T-helper 1 cell treated with Interleukin-12 subunit alpha and Interleukin-12 subunit beta and Interleukin-4 antibody, amounts not matched to agents 30 μg/mL and 1 μg/mL, for 36 hours (primary cell): Measurements from ENCODE around the gene NEDD4L.

Source experiments
- H3K27ac Mint-ChIP-seq: one replicate; pipeline ENCODE4 v1.8.0; 2021; ENCODE audit warnings: mild to moderate bottlenecking, mixed read lengths
- H3K27me3 Mint-ChIP-seq: one replicate; pipeline ENCODE4 v1.8.0; 2021; ENCODE audit warnings: low read depth, mixed read lengths
- H3K36me3 Mint-ChIP-seq: one replicate; pipeline ENCODE4 v1.8.0; 2021; ENCODE audit warnings: low read depth, mixed read lengths
- H3K4me1 Mint-ChIP-seq: one replicate; pipeline ENCODE4 v1.8.0; 2021; ENCODE audit warnings: low read depth, mixed read lengths
- H3K4me3 Mint-ChIP-seq: one replicate; pipeline ENCODE4 v1.8.0; 2021; ENCODE audit warnings: mild to moderate bottlenecking, moderate library complexity, mixed read lengths
- H3K9me3 Mint-ChIP-seq: one replicate; pipeline ENCODE4 v1.8.0; 2021; ENCODE audit warnings: mixed read lengths

The NEDD4L gene

DNA sequence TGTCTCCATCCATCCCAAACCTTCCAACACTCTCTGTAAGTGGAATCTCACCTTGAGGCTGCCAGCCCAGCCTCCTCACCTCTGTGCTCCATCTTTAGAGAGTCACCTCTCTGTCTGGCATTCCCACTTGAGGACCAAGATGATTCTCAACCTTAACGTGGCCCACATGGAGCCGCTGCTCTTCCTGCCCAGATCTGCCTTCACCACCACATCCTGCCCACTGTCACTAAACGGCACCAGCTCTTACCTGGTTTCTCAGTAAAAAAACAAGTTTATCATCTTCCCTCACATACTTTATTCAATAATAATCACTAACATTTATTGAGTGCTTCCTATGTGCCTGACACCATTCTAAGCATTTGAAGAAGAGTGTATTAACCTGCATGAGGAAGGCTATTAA lies 80.4 kb downstream of the NEDD4L start:
- Mint-ChIP-seq H3K9me3 (no peaks in the 10 kb centered on the region), H3K4me3 (no peak overlapping the region), H3K36me3 (no peaks in the 10 kb centered on the region), H3K4me1 (peaks cover 4% of the 10 kb centered on the region), H3K27me3 (peaks cover 4% of the 10 kb centered on the region), H3K27ac (no peak overlapping the region)

DNA sequence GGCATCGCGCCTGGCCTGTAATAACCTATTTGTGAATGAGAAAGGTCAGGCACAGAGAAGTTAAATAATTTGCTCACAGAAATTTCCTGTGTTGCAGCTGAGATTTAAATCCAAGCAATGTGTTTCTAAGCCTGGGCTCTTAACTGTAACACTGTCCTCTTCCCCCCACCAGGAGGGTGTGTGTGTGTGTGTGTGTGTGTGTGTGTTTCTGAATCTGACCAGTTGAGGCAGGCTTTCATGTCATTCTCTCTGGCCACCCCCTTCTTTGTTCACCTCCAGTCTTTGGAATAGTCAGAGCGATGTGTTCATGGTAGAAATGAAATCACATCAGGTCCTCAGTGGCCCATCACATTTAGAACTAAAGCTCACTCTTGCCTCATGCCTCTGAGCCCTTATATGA lies 81.2 kb downstream of the NEDD4L start:
- Mint-ChIP-seq H3K27me3 (peaks cover 4% of the 10 kb centered on the region), H3K4me3 (no peak overlapping the region), H3K9me3 (no peaks in the 10 kb centered on the region), H3K4me1 (peaks cover 4% of the 10 kb centered on the region), H3K27ac (no peak overlapping the region), H3K36me3 (no peaks in the 10 kb centered on the region)

DNA sequence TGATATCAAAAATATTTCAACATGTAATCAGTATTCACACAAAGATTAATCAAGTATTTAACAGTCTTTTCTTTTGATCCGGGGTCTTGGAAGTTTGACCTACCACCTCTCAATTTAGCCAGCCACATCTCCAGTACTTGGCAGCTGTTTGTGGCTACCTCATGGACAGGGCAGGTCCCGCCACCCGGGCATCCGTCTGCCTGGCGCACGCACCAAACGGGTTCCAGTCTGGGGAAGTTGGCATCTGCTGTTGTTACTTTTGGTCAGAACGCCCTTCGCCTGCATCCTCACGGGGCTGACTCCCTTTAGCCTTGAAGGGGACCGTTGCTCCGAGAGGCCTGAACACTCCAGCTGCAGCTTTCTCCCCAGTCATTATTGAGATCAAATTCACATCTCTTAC lies 81.7 kb downstream of the NEDD4L start:
- no peaks in the 10 kb centered on the region for H3K9me3 Mint-ChIP-seq
- H3K27ac Mint-ChIP-seq: no peak overlapping the region
- peaks cover 4% of the 10 kb centered on the region for H3K27me3 Mint-ChIP-seq
- H3K4me3 Mint-ChIP-seq: no peak overlapping the region
- H3K4me1 Mint-ChIP-seq: peaks cover 4% of the 10 kb centered on the region
- H3K36me3 Mint-ChIP-seq: no peaks in the 10 kb centered on the region

DNA sequence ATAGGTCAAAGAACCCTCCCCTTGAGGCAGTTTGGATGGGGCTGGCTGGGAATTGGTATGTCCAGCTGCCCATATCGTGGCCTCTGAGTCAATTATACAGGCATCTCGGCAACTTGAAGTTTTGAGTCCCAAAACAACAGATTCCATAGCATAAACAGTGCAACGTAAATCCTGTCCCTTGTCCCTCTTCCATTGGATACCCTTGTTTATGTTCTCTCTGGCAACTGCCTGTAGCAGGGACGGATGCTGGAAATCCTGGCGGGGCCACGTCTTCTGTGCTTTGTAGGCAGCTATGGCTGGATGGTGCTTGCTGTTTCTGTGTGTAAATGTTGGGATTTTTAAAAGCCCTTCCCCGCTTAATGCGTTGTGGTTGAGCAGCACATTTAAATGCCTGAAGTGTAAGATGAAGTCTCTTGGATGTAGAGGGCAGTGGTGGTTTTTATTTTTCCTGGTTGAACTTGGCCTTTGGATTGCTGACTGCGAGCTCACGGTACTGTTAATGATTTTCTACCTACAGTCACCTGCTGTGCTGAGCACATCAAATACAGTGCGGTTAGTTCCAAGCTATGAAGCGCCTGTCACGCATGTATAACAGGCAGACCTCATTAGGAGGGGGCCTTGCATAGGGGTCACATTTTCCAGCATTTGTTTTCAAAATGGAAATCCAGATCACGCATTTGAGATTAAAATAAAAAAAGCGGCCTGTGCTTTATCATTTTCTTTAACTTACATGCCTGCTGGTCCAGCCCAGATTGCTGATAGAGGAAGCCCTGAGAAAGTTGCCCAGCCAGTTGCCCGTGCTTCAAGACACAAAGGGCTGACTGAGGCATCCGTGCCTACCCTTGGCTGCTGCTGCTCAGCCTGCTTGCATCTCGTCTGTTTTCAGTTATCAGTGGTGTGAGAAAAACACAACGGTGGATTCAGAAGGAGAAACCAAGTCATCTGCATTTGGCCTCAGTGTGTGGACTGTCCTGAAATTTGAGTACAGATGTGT lies 84.7 kb downstream of the NEDD4L start:
- Mint-ChIP-seq H3K36me3 (no peaks in the 10 kb centered on the region), H3K9me3 (no peaks in the 10 kb centered on the region), H3K27ac (no peak overlapping the region)

DNA sequence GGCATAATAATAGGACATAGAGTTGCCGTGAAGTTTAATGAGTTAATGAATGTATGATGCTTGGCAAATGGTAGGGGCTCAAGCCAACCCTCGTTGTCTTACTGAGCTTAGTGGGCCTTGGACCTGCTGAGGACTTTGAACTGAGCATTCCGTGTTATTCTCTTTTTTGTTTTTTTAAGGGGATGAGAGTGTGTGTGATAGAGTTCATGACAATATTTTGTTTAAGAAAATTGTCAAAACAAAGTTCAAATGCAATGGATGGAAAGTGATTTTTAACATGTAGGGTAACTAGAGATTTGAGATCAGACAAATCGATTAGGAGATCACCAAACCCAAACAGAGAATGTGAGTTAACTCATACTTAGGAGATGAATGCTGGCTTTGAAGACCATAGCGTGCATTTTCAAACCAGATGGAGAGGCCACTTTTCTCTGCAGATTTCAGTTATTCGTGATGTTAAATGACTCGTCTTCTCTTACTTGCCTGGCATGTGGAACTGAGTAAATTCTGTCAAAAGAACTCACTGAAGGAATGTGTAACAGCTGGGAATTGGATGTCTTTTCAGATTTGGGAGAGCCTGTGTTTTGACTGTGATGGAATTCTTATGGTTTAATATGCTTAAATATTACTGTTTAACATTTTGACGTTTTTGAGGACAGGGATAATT lies 88.7 kb downstream of the NEDD4L start:
- Mint-ChIP-seq H3K9me3 (no peaks in the 10 kb centered on the region), H3K27ac (no peak overlapping the region), H3K36me3 (no peaks in the 10 kb centered on the region), H3K4me3 (no peak overlapping the region), H3K27me3 (peaks cover 25% of the 10 kb centered on the region), H3K4me1 (peaks cover 9% of the 10 kb centered on the region)

More for the DNA sequence above, 84.7 kb downstream of the NEDD4L start:
- peaks cover 4% of the 10 kb centered on the region for H3K27me3 Mint-ChIP-seq
- H3K4me1 Mint-ChIP-seq: peaks cover 4% of the 10 kb centered on the region
- no peak overlapping the region for H3K4me3 Mint-ChIP-seq

DNA sequence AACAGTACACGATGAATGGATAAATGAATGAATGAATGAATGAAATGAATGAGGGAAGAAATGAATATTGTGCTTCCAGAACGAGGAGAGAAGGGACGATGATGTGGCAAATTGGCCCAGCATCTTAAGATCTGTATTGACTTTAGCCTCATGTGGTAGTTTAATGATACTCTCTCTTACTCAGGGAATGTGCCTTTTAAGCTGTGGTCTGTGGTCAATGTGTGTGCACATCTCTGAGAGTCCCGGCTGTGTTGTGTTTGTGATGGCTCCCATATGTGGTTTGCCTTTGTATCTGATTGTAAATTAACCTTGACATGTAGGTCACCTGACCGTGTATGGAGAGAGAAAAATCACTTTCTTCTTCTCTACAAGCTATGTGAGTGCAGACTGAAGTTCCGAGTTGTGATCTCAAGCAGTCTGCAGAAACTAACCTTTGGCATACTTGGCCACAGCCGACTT lies 91.2 kb downstream of the NEDD4L start:
- Mint-ChIP-seq H3K27ac (no peak overlapping the region), H3K4me1 (peaks cover 9% of the 10 kb centered on the region), H3K9me3 (no peaks in the 10 kb centered on the region), H3K36me3 (no peaks in the 10 kb centered on the region), H3K4me3 (no peak overlapping the region), H3K27me3 (peaks cover 25% of the 10 kb centered on the region)

DNA sequence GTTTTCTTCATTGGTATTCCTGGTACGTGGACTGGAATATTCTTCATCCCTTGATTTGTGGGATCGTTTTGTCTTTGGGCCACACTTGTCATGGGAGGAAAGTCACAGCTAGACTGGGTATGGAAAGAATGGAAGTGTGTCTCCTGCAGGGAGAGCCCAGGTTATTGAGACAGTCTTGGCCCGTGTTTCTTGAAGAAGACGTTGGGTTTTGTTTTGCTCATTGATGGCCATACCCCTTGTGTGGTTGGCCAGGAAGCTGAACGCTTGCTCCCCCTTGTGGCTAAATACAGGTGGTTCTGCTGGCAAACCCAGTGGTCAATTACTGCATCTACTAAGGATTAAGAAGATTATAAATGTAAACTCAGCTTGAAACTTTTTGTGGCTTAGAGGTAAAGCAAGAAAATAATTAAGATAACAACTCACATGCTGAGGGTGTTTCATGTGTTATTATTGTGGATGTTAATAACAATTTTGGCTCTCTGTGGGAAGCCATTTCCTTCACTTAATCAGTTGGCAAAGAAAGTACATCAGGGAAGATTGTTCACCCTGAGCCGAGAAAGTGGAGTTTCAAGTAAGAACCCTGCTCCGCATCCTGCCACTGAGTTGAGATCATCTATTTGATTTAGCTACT lies 91.8 kb downstream of the NEDD4L start:
- Mint-ChIP-seq H3K4me3 (no peak overlapping the region), H3K36me3 (no peaks in the 10 kb centered on the region), H3K27ac (no peak overlapping the region)

DNA sequence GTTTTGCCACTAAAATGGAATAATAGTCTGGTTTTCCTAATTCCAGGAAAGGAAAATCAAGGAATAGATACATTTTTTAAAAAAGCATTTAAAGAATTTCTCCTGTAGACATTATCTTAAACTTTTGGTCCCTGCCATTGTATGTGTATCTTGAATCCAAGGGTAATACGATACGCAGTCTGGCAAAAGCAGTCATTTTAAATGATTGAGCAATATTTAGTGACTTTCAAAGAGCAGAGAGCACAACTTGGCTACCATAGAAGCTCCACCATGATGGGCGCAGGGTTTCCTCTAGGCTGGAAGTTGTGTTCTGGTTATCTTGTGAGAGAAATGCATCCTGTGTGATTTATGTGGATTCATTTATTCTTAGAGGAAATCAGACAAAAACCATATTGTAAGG lies 92.9 kb downstream of the NEDD4L start:
- Mint-ChIP-seq H3K27me3 (peaks cover 25% of the 10 kb centered on the region), H3K4me1 (peaks cover 9% of the 10 kb centered on the region), H3K4me3 (no peak overlapping the region), H3K27ac (no peak overlapping the region), H3K36me3 (no peaks in the 10 kb centered on the region), H3K9me3 (no peaks in the 10 kb centered on the region)

More for the DNA sequence above, 91.8 kb downstream of the NEDD4L start:
- Mint-ChIP-seq H3K4me1 (peaks cover 9% of the 10 kb centered on the region), H3K27me3 (peaks cover 25% of the 10 kb centered on the region), H3K9me3 (no peaks in the 10 kb centered on the region)

DNA sequence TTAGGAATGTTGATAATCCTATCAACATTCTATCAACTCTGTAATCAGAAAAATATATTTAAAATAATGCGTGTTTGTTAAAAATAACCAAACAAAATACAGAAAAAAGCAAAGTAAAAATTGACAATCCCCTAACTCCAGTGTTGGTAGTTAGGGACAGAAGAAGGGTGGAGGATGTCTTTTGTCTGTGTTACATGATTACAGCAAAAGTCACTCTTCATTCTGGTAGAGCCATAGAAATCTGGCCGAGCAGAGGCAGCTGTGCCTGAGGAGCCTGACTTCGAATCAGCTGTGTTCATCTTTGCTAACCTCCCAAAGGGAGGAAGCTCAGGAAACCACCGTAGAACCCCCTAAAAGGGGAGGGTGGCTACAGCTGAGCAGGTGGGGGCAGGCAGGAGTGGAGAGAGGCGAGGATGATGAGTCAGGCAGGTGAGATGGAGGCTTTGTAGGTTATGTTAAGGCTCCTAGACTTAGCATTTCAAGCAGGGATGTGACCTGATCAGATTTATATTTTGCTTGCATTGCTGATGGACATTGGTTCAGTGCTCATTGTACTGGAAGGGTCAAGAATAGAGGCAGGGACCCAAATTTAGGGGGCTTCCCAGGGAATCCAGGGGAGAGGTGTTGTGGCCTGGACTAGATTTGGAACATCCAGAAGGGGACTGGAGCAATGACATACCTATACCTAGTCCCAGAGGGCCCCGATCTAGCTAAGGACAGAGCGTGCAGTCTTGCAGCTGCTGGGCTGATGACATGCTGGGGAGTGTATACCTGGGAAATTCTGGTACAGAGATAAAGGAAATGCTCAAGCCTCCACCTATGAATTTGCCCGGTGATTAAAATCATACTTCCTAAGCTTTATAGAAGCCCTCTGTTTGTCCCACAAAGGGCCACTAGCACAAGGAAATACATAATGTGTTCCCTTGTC lies 95.7 kb downstream of the NEDD4L start:
- H3K27ac Mint-ChIP-seq: no peak overlapping the region
- no peak overlapping the region for H3K4me3 Mint-ChIP-seq
- H3K9me3 Mint-ChIP-seq: no peaks in the 10 kb centered on the region
- H3K36me3 Mint-ChIP-seq: no peaks in the 10 kb centered on the region
- peaks cover 9% of the 10 kb centered on the region for H3K4me1 Mint-ChIP-seq
- H3K27me3 Mint-ChIP-seq: peaks cover 23% of the 10 kb centered on the region

DNA sequence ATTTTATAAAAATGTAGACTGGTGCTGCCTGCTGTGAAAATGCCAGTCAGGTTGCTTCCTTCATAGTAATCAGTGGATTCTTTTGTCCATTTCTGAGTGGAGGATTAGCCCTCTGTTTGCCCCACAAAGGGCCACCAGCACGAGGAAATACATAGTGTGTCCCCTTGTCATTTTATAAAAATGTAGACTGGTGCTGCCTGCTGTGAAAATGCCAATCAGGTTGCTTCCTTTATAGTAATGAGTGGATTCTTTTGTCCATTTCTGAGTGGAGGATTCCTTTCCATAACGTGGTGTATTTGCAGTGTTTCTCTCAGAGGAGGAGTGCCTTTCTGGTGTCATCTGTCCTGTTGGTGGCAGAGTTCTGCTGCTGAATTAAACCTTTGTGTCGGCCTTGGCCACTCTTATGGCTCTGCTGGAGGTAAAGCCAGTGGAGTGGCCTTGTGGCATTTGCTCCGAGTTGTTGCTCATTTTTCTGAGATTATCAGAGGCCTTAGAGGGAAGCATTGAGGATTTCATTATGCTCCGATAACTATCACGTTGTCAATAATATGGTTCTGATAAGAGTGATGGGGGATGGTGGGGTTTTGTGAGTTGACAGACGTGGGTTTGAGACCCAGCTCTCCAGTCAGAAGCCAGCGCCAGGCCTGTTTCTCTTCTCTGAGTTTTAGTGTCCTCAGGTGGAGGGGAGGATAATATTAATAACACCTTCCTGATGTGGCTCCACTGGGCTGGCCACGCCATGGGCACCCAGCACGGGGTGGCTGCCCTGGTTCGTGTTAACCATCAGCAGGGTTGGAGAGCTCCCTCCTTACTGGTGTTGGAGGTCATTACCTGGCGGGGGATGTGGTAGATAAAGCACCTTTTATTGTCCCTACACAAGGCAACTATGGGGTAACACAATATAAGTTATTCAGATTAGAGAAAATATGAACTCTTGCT lies 96.6 kb downstream of the NEDD4L start:
- Mint-ChIP-seq H3K4me3 (no peak overlapping the region), H3K27ac (no peak overlapping the region), H3K36me3 (no peaks in the 10 kb centered on the region), H3K9me3 (no peaks in the 10 kb centered on the region), H3K27me3 (peaks cover 14% of the 10 kb centered on the region), H3K4me1 (peaks cover 2% of the 10 kb centered on the region)

DNA sequence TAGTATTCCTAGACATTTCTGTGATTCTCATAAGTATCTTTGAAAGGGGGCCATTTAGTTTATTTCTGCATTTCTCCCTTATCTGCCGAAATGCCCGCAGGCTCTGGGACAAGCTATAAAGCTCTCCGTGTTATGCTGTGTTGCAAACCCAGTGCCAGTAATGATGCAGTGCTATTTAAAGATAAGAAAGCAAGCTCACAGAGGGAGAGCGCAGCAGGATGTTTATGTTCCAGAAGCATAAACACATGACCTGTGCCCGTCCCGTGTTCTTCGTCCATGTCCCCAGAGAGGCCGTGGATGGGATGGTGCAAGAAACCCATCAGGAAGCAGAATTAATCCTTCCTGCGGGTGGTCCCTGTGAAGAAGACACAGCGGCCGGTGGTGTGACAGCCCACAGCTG lies 99.4 kb downstream of the NEDD4L start:
- H3K9me3 Mint-ChIP-seq: no peaks in the 10 kb centered on the region
- H3K27ac Mint-ChIP-seq: no peak overlapping the region
- no peaks in the 10 kb centered on the region for H3K36me3 Mint-ChIP-seq
- no peaks in the 10 kb centered on the region for H3K27me3 Mint-ChIP-seq
- H3K4me1 Mint-ChIP-seq: no peaks in the 10 kb centered on the region
- H3K4me3 Mint-ChIP-seq: no peak overlapping the region

DNA sequence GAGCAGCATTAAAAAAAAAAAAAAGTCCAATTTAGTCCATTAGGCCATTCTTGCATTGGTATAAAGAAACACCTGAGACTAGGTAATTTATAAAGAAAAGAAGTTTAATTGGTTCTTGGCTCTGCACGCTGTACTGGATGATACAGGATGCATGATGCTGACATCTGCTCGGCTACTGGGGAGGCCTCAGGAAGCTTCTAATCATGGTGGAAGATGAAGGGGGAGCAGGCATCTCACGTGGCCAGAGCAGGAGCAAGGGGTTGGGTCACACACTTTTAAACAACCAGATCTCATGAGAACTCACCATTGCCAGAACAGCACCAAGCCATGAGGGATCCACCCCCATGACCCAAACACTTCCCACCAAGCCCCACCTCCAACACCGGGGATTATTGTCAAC lies 100.1 kb downstream of the NEDD4L start:
- H3K9me3 Mint-ChIP-seq: no peaks in the 10 kb centered on the region
- H3K27ac Mint-ChIP-seq: no peak overlapping the region
- H3K4me1 Mint-ChIP-seq: no peaks in the 10 kb centered on the region
- H3K36me3 Mint-ChIP-seq: no peaks in the 10 kb centered on the region
- no peaks in the 10 kb centered on the region for H3K27me3 Mint-ChIP-seq
- H3K4me3 Mint-ChIP-seq: no peak overlapping the region

DNA sequence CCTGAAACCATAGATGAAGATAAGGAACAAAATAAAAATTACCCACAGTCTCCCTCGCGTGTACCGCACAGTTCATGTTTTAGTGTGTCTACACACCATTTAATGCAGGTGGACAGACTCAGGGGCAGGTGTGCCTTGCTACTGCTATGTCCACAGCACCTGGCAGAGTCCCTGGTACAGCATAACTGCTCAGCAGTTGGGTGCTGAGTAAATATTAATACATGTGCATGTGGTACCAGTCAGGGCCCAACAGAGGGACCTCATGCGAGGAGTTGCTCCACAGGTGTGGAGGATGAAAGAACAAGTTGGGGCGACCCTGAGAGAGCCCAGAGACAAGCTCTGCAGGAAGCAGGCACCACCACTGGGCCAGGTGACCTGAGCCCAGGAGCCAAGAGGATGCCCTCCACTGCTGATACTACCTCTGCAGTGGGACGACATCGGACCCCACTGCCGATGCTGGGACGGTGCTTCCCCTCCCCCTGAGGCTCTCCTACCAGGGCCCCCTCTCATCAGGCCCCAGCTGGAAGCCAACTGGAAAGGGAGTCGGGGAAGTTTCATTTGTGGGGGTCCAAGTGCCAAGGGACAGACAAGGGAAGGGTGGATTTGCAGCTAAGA lies 100.8 kb downstream of the NEDD4L start:
- no peak overlapping the region for H3K27ac Mint-ChIP-seq
- H3K4me1 Mint-ChIP-seq: no peaks in the 10 kb centered on the region
- H3K36me3 Mint-ChIP-seq: no peaks in the 10 kb centered on the region
- H3K9me3 Mint-ChIP-seq: no peaks in the 10 kb centered on the region
- H3K27me3 Mint-ChIP-seq: no peaks in the 10 kb centered on the region
- H3K4me3 Mint-ChIP-seq: no peak overlapping the region
